GM19035 (cell line): ENCODE measurements around the gene VSTM4.

Source experiments
- ATAC-seq: cut with Tn5 transposase; IDR thresholded peaks from one replicate; pipeline ENCODE4 v1.9.1; 2021; ENCODE audit not compliant: unreplicated experiment

Gene VSTM4

GRCh38 chr10:49117376-49118070 lies 2.2 kb upstream of the VSTM4 start:
- no peak for ATAC-seq

DNA sequence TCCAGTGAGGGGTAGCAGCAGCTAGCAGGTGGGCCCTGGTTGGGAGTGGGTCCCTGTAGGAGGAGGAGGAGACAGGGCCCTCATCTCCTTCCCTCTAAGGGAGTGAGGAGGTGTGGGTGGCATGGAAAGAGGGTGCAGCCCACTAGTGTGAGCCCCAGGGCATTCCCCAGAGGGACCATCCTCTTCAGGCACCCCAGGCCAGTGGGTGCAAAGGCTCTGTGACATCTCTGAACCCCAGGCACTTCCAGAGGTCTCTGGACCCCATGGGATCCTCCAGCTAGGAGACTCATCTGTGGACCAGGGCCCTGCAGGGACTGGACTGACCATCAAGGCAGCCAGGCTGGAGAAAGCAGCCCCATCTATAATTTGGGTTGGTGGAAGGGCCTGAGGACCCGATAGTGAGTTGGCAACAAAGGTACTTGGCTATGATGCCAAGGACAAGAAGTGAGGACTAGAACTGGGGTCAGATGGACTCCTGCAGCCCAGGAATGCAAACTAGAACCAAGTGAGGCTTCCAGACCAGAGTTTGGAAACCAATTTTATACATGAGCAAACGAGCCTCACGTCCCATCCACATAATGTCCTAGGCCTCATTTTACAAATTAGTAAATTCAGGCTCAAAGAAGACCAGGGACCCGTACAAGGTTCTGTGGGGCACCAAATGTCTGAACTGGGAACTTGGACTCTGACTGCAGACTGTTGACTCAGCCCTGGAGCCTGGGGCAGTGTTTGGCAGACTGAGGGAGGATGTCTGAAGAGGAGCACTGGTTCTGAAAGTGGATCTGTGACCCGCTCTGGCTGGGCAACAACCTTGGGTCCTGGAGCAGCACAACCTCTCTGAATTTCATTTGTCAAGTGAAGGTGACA lies 1.4 kb upstream of the VSTM4 start:
- no peak for ATAC-seq

GRCh38 chr10:49115796-49116508 lies 630 bp upstream of the VSTM4 start:
- no peak for ATAC-seq

- no peak for ATAC-seq
Measured at GRCh38 chr10:49114718-49115014, 656 bp downstream of the VSTM4 start.

DNA sequence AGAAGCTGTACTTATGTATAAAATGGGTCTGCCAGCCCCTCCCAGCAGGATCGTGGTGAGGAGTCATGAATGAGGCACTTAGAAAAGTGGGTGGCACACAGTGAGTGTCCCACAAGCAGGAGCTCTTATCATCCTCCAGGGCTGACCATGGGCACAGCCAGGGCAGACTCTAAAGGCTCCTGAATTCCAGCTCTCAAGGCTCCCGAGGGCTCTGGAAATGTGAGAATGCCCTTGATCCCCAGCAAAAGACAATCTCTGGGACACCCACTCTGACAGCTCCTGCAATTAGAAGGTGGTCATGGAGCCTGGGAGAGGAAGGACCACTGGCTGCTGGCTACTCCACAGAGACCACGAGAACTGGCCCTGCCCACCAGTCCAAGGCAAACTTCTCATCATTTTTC lies 1.6 kb downstream of the VSTM4 start:
- ATAC-seq = no peak

- ATAC-seq = no peak
Measured at GRCh38 chr10:49112851-49113250, 2.5 kb downstream of the VSTM4 start.

GRCh38 chr10:49112098-49112497 lies 3.2 kb downstream of the VSTM4 start:
- no peak for ATAC-seq

- no peak for ATAC-seq
Measured at GRCh38 chr10:49111320-49111698, 4.0 kb downstream of the VSTM4 start.

DNA sequence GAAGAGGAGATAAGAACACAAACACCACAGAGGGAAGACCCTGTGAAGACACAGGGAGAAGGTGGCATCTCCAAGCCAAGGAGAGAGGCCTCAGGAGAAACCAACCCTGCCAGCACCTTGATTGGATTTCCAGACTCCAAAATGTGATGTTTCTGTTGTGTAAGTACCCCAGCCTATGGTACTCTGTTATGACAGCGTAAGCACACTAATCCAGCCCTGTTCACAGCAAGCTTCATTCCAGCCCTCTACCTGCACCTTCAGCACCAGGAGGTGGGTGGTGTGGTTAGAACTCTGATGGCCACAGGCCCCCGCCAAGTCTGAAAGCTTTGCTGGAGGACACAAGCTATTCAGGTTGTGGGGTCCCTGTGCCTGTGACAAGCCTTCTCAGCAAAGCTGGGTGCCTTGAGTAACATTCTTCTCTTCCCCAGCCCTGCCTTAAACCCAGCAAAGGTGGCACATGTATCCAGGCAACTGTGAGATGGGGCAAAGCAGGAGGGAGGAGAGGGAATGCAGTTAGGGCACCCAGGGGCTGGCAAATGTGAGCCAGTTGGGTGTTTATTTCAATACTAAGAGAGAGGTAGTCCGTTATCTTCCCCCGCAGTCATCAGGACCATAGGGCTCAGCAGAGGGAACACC lies 4.5 kb downstream of the VSTM4 start:
- no peak for ATAC-seq

DNA sequence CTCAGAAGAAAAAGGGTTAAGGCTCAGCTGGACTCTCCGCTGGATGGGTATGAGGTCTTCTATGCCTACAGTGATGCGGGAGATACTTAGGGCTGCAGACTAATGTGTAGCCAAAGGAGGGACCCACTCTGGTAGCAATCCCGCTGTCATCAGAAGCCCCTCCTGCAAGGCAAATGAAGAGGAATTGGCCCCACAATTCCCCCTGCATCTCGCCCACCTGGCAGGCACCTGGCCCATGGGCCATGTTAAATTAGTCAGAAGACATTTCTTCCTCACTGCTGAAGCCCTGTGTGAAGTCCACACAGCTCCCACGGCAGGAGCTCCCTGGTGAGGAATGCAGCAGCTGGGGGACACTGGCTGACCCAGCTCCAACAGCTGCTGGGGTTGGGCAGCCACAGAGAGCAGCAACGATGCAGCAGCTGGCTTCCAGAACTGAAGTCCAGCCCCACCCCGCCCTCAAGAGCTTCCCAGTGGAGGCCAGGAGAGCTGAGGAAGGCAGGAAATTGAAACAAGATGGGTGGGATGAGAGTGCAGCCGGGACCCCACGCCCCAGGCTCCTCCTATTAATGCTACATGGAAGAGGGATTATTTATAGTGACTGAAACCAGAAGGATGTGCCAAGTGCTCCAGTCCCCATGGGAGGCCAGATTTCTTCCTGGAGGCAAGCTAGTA lies 5.5 kb downstream of the VSTM4 start:
- ATAC-seq = no peak

GRCh38 chr10:49108656-49109055 lies 6.7 kb downstream of the VSTM4 start:
- ATAC-seq = no peak

GRCh38 chr10:49107887-49108267 lies 7.4 kb downstream of the VSTM4 start:
- no peak for ATAC-seq

- no peak for ATAC-seq
Measured at GRCh38 chr10:49107111-49107886, 8.0 kb downstream of the VSTM4 start.

DNA sequence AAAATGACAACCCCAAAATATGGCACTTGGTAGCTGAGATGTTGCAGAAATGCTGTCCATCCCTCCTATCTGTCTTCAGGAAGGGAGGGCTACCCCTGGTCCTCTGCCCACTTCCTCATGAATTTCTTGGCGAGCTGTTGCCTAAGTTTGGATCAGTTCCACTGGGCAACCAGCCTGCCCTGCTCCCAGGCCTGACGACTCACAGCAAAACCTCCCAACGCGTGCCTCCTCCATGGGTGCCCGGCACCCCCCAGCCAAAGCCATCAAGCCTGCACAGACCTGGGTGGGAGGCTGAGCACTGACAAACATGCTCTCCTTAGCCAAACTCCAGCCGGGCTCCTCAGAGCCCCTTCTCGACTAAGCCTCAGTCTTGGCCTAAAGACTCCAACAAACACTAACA lies 8.9 kb downstream of the VSTM4 start:
- ATAC-seq = no peak

GRCh38 chr10:49105076-49105475 lies 10.2 kb downstream of the VSTM4 start:
- ATAC-seq = no peak

- ATAC-seq = no peak
Measured at GRCh38 chr10:49104323-49104722, 11.0 kb downstream of the VSTM4 start.

DNA sequence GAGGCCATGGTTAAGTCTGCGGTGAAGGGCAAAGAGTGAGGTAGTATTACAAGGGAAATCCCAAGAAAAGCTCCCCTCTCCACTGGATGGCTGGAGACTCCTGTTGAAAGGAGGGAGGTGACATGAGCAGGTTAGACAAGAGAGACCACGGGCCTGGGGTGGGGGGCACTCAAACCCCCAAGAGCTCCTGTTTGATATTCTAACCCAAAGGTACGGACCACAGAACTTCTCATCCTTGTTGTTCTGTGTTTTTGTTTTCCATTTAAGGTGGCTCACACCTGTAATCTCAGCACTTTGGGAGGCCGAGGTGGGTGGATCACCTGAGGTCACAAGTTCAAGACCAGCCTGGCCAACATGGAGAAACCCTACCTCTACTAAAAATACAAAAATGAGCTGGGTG lies 11.6 kb downstream of the VSTM4 start:
- no peak for ATAC-seq

- no peak for ATAC-seq
Measured at GRCh38 chr10:49099046-49099445, 16.3 kb downstream of the VSTM4 start.

- no peak for ATAC-seq
Measured at GRCh38 chr10:49096890-49097445, 18.4 kb downstream of the VSTM4 start.

- ATAC-seq = no peak
Measured at GRCh38 chr10:49094646-49095045, 20.7 kb downstream of the VSTM4 start.
